Testis (tissue), 2 donors: ENCODE measurements around the gene C15orf61.

Source experiments
- POLR2A ChIP-seq: fragments of 450-650 bp; IDR thresholded peaks from one replicate; pipeline ENCODE4 v1.6.1; 2017; ENCODE audit warnings: antibody characterized with exemption, mild to moderate bottlenecking, moderate library complexity
- TF ChIP-seq, protein P1 (sequence below), 3 experiments: fragments of 450-650 bp in 2 of 3; fragments of 200-600 bp in 1 of 3; sonication (generic) in 1 of 3; IDR thresholded peaks; one replicate each; pipeline ENCODE4 v1.5.1; 2016 to 2019; ENCODE audit warnings: antibody characterized with exemption in 3 of 3, mild to moderate bottlenecking in 2 of 3, moderate library complexity in 1 of 3

DNA sequence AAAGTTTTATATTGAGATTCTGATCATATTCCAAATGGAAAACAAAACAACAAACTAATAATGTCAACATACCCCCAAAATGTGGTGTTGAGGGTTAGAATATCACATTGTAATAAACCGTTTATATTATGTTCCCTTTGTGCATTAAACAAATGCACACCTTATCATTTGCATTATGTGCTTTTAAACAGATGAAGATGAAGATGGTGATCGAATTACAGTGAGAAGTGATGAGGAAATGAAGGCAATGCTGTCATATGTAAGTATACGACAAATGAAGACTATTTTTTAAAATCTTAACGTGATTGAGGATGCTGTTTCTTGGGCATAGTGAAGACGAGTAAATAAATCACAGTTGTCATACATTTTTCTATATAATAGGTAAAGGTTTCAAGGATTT is 42.2 kb downstream of the C15orf61 start:
- TF ChIP-seq, protein P1, sequence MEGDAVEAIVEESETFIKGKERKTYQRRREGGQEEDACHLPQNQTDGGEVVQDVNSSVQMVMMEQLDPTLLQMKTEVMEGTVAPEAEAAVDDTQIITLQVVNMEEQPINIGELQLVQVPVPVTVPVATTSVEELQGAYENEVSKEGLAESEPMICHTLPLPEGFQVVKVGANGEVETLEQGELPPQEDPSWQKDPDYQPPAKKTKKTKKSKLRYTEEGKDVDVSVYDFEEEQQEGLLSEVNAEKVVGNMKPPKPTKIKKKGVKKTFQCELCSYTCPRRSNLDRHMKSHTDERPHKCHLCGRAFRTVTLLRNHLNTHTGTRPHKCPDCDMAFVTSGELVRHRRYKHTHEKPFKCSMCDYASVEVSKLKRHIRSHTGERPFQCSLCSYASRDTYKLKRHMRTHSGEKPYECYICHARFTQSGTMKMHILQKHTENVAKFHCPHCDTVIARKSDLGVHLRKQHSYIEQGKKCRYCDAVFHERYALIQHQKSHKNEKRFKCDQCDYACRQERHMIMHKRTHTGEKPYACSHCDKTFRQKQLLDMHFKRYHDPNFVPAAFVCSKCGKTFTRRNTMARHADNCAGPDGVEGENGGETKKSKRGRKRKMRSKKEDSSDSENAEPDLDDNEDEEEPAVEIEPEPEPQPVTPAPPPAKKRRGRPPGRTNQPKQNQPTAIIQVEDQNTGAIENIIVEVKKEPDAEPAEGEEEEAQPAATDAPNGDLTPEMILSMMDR (IDR thresholded peaks at IDR 0.05) = no peak
- TF ChIP-seq POLR2A = no peak
